Parathyroid adenoma (tissue), 2 donors: ENCODE measurements around the gene LYPD8.

Source experiments
- H2AFZ ChIP-seq: fragments of 300-600 bp; sonication (generic); one replicate; pipeline ENCODE4 v1.7.0; 2017; ENCODE audit warnings: antibody characterized with exemption, mild to moderate bottlenecking
- H3K27ac ChIP-seq: fragments of 300-600 bp; sonication (generic); one replicate; pipeline ENCODE4 v1.7.0; 2017
- H3K27me3 ChIP-seq: fragments of 300-600 bp; sonication (generic); one replicate; pipeline ENCODE4 v1.7.0; 2017; ENCODE audit warnings: low read length; ENCODE audit not compliant: control insufficient read depth, insufficient read depth
- H3K36me3 ChIP-seq: fragments of 300-600 bp; sonication (generic); one replicate; pipeline ENCODE4 v1.7.0; 2017; ENCODE audit warnings: low read length; ENCODE audit not compliant: control insufficient read depth, insufficient read depth
- H3K4me1 ChIP-seq: fragments of 300-600 bp; sonication (generic); one replicate; pipeline ENCODE4 v1.7.0; 2017; ENCODE audit warnings: control low read depth
- H3K4me2 ChIP-seq: fragments of 300-600 bp; sonication (generic); one replicate; pipeline ENCODE4 v1.7.0; 2017; ENCODE audit warnings: low read length
- H3K4me3 ChIP-seq: fragments of 300-600 bp; sonication (generic); one replicate; pipeline ENCODE4 v1.7.0; 2017; ENCODE audit warnings: low read depth, low read length
- H3K79me2 ChIP-seq: fragments of 300-600 bp; sonication (generic); one replicate; pipeline ENCODE4 v1.7.0; 2017; ENCODE audit warnings: control low read depth
- H3K9ac ChIP-seq: fragments of 300-600 bp; sonication (generic); one replicate; pipeline ENCODE4 v1.7.0; 2017; ENCODE audit warnings: mild to moderate bottlenecking
- H3K9me3 ChIP-seq: fragments of 300-600 bp; sonication (generic); one replicate; pipeline ENCODE4 v1.7.0; 2017; ENCODE audit warnings: low read length; ENCODE audit not compliant: control insufficient read depth
- CTCF ChIP-seq: fragments of 300-600 bp; sonication (generic); IDR thresholded peaks from one replicate; pipeline ENCODE4 v1.7.0; 2017; ENCODE audit warnings: antibody characterized with exemption, mild to moderate bottlenecking
- donor health status: primary hyperparathyroidism.

Gene LYPD8

GRCh38 chr1:248756151-248756550 lies 592 bp upstream of the LYPD8 start:
- Histone ChIP-seq H2AFZ (no peak overlapping the region), H3K36me3 (no peaks in the 10 kb centered on the region), H3K4me2 (no peak overlapping the region), H3K4me1 (no peaks in the 10 kb centered on the region), H3K27me3 (no peaks in the 10 kb centered on the region), H3K9me3 (no peaks in the 10 kb centered on the region), H3K79me2 (no peaks in the 10 kb centered on the region), H3K4me3 (no peak overlapping the region), H3K27ac (no peak overlapping the region), H3K9ac (no peak overlapping the region)
- no peak for TF ChIP-seq CTCF

GRCh38 chr1:248753708-248754280 lies 1.8 kb downstream of the LYPD8 start:
- H3K79me2 ChIP-seq = no peaks in the 10 kb centered on the region
- no peak overlapping the region for H2AFZ ChIP-seq
- no peak overlapping the region for H3K4me2 ChIP-seq
- no peak overlapping the region for H3K9ac ChIP-seq
- H3K27me3 ChIP-seq = no peaks in the 10 kb centered on the region
- no peak for TF ChIP-seq CTCF
- no peak overlapping the region for H3K27ac ChIP-seq
- H3K4me3 ChIP-seq = no peak overlapping the region
- no peaks in the 10 kb centered on the region for H3K9me3 ChIP-seq
- no peaks in the 10 kb centered on the region for H3K4me1 ChIP-seq
- no peaks in the 10 kb centered on the region for H3K36me3 ChIP-seq

GRCh38 chr1:248753029-248753594 lies 2.4 kb downstream of the LYPD8 start:
- Histone ChIP-seq H3K27me3 (no peaks in the 10 kb centered on the region), H3K4me1 (no peaks in the 10 kb centered on the region), H2AFZ (no peak overlapping the region), H3K79me2 (no peaks in the 10 kb centered on the region), H3K4me2 (no peak overlapping the region), H3K9ac (no peak overlapping the region), H3K4me3 (no peak overlapping the region), H3K27ac (no peak overlapping the region), H3K36me3 (no peaks in the 10 kb centered on the region), H3K9me3 (no peaks in the 10 kb centered on the region)
- TF ChIP-seq CTCF = no peak

GRCh38 chr1:248752161-248753028 lies 3.2 kb downstream of the LYPD8 start:
- no peaks in the 10 kb centered on the region for H3K36me3 ChIP-seq
- no peaks in the 10 kb centered on the region for H3K4me1 ChIP-seq
- H3K4me2 ChIP-seq = no peak overlapping the region

More at GRCh38 chr1:248752161-248753028, 3.2 kb downstream of the LYPD8 start:
- Histone ChIP-seq H3K27ac (no peak overlapping the region), H3K9ac (no peak overlapping the region), H3K27me3 (no peaks in the 10 kb centered on the region), H3K79me2 (no peaks in the 10 kb centered on the region), H3K9me3 (no peaks in the 10 kb centered on the region), H2AFZ (no peak overlapping the region), H3K4me3 (no peak overlapping the region)
- no peak for TF ChIP-seq CTCF
